PFSK-1 (cell line): Measurements from ENCODE around the gene GPR137B.

Source experiments
- FOXP2 ChIP-seq: optimal IDR thresholded peaks from 2 replicates; pipeline ENCODE3; 2011; ENCODE audit warnings: borderline replicate concordance, control low read depth, inconsistent platforms; ENCODE audit not compliant: insufficient read depth; ENCODE audit errors: extremely low read length, extremely low read depth
- POLR2AphosphoS5 ChIP-seq: IDR thresholded peaks from 2 replicates; pipeline ENCODE4 v1.6.1; 2012; ENCODE audit warnings: low read depth, mild to moderate bottlenecking, control low read depth, low read length, moderate library complexity
- REST ChIP-seq, 2 experiments: IDR thresholded peaks; 2 replicates each; pipeline versions ENCODE4 v1.6.1 to v1.8.0; 2011 to 2012; ENCODE audit warnings: low read depth in 2 of 2, low read length in 2 of 2, control low read depth in 1 of 2, inconsistent platforms in 1 of 2, mild to moderate bottlenecking in 1 of 2, moderate library complexity in 1 of 2; ENCODE audit not compliant: insufficient read depth in 1 of 2
- SIN3A ChIP-seq: IDR thresholded peaks from 2 replicates; pipeline ENCODE4 v1.6.1; 2012; ENCODE audit warnings: mild to moderate bottlenecking, low read length, moderate library complexity, borderline replicate concordance; ENCODE audit not compliant: insufficient read depth
- TAF1 ChIP-seq: IDR thresholded peaks from 2 replicates; pipeline ENCODE4 v1.6.1; 2012; ENCODE audit warnings: low read length, control low read depth, borderline replicate concordance; ENCODE audit not compliant: insufficient read depth

DNA sequence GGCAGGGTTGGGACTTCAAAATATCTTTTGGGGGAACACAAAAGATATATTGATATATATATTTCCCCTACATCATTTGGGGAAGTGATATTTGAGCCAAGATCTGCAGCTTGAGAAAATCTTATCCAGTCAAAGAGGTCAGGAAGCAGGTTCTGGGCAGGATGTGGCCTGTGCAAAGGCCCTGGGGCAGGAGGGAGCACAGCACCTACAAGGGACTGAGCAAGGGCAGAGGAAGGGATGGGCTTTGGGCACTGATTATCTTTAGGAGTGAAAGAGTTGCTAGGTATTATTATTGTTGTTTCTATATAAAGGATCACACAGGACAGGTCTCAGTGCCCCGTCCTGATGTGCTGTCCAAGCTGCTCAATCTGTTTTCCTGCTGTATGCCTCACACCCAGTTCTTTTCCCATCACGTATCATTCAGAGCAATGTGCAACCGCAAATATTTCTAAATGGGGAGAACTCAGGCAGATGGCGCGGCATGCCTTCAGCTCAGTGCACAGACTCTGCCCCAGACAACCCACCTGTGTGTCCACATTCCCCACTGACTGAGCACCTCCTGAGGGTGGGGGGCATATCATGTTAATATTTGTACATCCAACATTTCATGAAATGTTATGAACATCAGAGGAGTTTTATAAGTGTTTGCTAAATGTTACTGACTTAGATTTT lies 28.1 kb upstream of the GPR137B start:
- TF ChIP-seq REST (IDR thresholded peaks at IDR 0.05; ENCODE audit: insufficient read depth in 1 of 2, low read depth in 2 of 2, low read length in 2 of 2) (no peak), SIN3A (no peak), POLR2AphosphoS5 (no peak), TAF1 (no peak), FOXP2 (no peak)
